ENCODE measurements around the gene TRIM69. TPM values are rescaled to one million over a fixed set of nuclear protein-coding genes. Genes with fewer than 3 reads are reported as not detected.
"Not testable (repeated sequence)": the region's sequence is repeated elsewhere in the genome, so short reads cannot be mapped to it uniquely, and the experiment has no call there.

TRIM69 gene
- total and polyA plus RNA-seq, 4 donors, result 11.2 to 26.4 (median 17.2) TPM

DNA sequence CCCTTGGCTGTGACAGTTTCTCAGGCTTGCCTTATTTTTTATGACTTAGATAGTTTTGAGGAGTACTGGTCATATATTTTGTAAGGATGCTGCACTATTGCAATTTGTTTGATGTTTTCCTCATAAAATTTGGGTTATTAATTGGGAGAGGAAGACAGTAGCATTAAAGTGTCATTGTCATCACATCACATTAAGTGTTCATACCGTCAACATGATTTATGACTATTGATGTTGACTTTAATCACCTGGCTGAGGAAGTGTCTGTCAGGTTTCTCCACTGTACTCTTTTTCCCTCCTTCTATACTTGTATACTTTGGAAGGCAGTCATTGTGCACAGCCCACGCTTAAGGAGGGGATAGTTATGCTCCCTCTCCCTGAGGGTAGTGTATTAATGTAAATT, 26.9 kb downstream of the TRIM69 start:
- H3K27me3 ChIP-seq (ENCODE audit: control insufficient read depth in 3 of 3, insufficient read depth in 3 of 3, low read length in 2 of 3), result peaks cover 0 to 2% (median 0%) of the 10 kb centered on the region in 3 donors
- H3K36me3 ChIP-seq (ENCODE audit: control insufficient read depth in 4 of 4, insufficient read depth in 4 of 4, low read length in 4 of 4), result no peaks in the 10 kb centered on the region
- no peaks in the 10 kb centered on the region for H3K4me1 ChIP-seq (ENCODE audit: control insufficient read depth in 5 of 5, insufficient read depth in 5 of 5, low read length in 5 of 5)
- H3K27ac ChIP-seq (ENCODE audit: low read depth in 1 of 2, low read length in 1 of 2), result no peak overlapping the region
- TF ChIP-seq, protein P1, sequence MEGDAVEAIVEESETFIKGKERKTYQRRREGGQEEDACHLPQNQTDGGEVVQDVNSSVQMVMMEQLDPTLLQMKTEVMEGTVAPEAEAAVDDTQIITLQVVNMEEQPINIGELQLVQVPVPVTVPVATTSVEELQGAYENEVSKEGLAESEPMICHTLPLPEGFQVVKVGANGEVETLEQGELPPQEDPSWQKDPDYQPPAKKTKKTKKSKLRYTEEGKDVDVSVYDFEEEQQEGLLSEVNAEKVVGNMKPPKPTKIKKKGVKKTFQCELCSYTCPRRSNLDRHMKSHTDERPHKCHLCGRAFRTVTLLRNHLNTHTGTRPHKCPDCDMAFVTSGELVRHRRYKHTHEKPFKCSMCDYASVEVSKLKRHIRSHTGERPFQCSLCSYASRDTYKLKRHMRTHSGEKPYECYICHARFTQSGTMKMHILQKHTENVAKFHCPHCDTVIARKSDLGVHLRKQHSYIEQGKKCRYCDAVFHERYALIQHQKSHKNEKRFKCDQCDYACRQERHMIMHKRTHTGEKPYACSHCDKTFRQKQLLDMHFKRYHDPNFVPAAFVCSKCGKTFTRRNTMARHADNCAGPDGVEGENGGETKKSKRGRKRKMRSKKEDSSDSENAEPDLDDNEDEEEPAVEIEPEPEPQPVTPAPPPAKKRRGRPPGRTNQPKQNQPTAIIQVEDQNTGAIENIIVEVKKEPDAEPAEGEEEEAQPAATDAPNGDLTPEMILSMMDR (IDR thresholded peaks at IDR 0.05; ENCODE audit: control extremely low read depth, extremely low read depth), result no peak
- DNase-seq, result no peak
- H3K9ac ChIP-seq (ENCODE audit: insufficient read depth in 1 of 2, low read length in 2 of 2), result no peak overlapping the region
- no peaks in the 10 kb centered on the region for H3K9me3 ChIP-seq (ENCODE audit: control insufficient read depth in 4 of 4, insufficient read depth in 3 of 4, low read length in 3 of 4)
- no peak overlapping the region for H3K4me3 ChIP-seq
- ATAC-seq (ENCODE audit: insufficient read depth, low FRiP score), result no peak
- 85 to 91% methylated on average over 2 of the region's 2 CpGs for WGBS, 2 donors

DNA sequence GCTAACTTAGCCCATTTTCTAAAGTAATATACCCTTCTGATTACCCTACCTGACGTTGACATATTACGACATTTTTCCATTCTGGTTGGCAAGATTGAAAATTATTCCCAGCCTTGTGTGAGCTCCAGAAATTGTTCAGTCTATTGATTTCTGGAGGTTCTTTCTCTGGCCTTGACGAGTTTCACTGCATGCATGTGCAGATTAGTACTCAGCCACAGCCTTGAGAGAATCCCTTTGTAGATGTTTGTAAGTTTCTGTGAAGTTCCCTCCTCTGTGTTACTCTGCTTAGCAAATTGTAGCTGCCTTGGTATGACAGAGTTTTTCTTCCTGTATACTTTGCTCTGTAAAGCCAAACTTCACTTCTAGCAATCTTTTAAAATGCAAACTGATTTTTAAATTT, 27.5 kb downstream of the TRIM69 start:
- H3K27ac ChIP-seq (ENCODE audit: low read depth in 1 of 2, low read length in 1 of 2), result no peak overlapping the region
- H3K4me3 ChIP-seq, result no peak overlapping the region
- no peaks in the 10 kb centered on the region for H3K9me3 ChIP-seq (ENCODE audit: control insufficient read depth in 4 of 4, insufficient read depth in 3 of 4, low read length in 3 of 4)
- H3K4me1 ChIP-seq (ENCODE audit: control insufficient read depth in 5 of 5, insufficient read depth in 5 of 5, low read length in 5 of 5), result no peaks in the 10 kb centered on the region
- H3K9ac ChIP-seq (ENCODE audit: insufficient read depth in 1 of 2, low read length in 2 of 2), result no peak overlapping the region
- ATAC-seq (ENCODE audit: insufficient read depth, low FRiP score), result no peak
- H3K27me3 ChIP-seq (ENCODE audit: control insufficient read depth in 3 of 3, insufficient read depth in 3 of 3, low read length in 2 of 3), result peaks cover 0 to 2% (median 0%) of the 10 kb centered on the region in 3 donors
- TF ChIP-seq, protein P1 (IDR thresholded peaks at IDR 0.05; ENCODE audit: control extremely low read depth, extremely low read depth), result no peak
- 79 to 85% methylated on average over 3 of the region's 3 CpGs for WGBS, 2 donors
- DNase-seq, result no peak
- H3K36me3 ChIP-seq (ENCODE audit: control insufficient read depth in 4 of 4, insufficient read depth in 4 of 4, low read length in 4 of 4), result no peaks in the 10 kb centered on the region

DNA sequence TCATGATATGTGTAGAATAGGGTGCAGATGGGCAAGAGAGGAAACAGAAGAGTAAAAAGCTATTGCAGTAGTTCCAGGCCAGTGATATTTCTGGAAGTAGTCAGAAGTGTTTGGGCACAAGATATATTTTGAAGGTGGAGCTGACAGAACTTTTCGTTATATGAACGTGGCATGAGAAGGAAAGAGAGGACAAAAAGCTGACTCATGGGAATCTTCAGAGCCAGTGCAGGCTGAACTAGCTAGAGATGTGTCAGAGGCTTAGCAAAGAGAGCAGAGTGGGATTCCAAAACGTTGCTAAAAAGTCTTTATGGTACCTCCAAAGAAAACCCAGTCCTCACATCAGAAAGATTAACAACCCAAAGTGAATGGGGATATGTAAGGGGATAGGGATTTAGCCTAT, 28.7 kb downstream of the TRIM69 start:
- no peaks in the 10 kb centered on the region for H3K4me1 ChIP-seq (ENCODE audit: control insufficient read depth in 5 of 5, insufficient read depth in 5 of 5, low read length in 5 of 5)
- H3K27me3 ChIP-seq (ENCODE audit: control insufficient read depth in 3 of 3, insufficient read depth in 3 of 3, low read length in 2 of 3), result peaks cover 0 to 2% (median 0%) of the 10 kb centered on the region in 3 donors
- ATAC-seq (ENCODE audit: insufficient read depth, low FRiP score) (no peak), DNase-seq (no peak)
- H3K36me3 ChIP-seq (ENCODE audit: control insufficient read depth in 4 of 4, insufficient read depth in 4 of 4, low read length in 4 of 4), result no peaks in the 10 kb centered on the region
- H3K27ac ChIP-seq (ENCODE audit: low read depth in 1 of 2, low read length in 1 of 2), result no peak overlapping the region
- no peak overlapping the region for H3K4me3 ChIP-seq
- 38 to 46% methylated on average over 3 of the region's 3 CpGs for WGBS, 2 donors
- H3K9ac ChIP-seq (ENCODE audit: insufficient read depth in 1 of 2, low read length in 2 of 2), result no peak overlapping the region
- TF ChIP-seq, protein P1 (IDR thresholded peaks at IDR 0.05; ENCODE audit: control extremely low read depth, extremely low read depth), result no peak
- peaks cover 0 to 1% (median 0%) of the 10 kb centered on the region in 4 donors for H3K9me3 ChIP-seq (ENCODE audit: control insufficient read depth in 4 of 4, insufficient read depth in 3 of 4, low read length in 3 of 4)

DNA sequence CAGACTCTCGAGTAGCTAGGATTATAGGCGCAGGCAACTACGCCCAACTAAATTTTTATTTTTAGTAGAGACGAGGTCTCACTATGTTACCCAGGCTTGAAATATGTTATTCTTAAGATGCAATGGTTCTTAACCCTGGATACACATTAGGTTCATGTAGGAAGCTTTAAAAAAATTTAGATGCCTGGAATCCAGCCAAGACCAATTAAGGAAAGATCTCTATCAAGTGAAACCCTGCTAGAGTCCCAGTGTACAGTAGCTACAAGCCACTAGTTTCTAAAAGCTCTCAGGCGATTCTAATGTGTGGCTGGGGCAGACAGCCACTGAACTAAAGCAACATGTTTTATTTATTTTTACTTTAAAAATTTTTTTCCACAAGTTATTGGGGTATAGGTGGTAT, 33.2 kb downstream of the TRIM69 start:
- Histone ChIP-seq H3K36me3 (ENCODE audit: control insufficient read depth in 4 of 4, insufficient read depth in 4 of 4, low read length in 4 of 4) (no peaks in the 10 kb centered on the region), H3K9me3 (ENCODE audit: control insufficient read depth in 4 of 4, insufficient read depth in 3 of 4, low read length in 3 of 4) (peaks cover 0 to 4% (median 2%) of the 10 kb centered on the region in 4 donors), H3K27me3 (ENCODE audit: control insufficient read depth in 3 of 3, insufficient read depth in 3 of 3, low read length in 2 of 3) (no peaks in the 10 kb centered on the region), H3K9ac (ENCODE audit: insufficient read depth in 1 of 2, low read length in 2 of 2) (no peak overlapping the region), H3K4me1 (ENCODE audit: control insufficient read depth in 5 of 5, insufficient read depth in 5 of 5, low read length in 5 of 5) (no peaks in the 10 kb centered on the region), H3K4me3 (no peak overlapping the region), H3K27ac (ENCODE audit: low read depth in 1 of 2, low read length in 1 of 2) (no peak overlapping the region)
- WGBS, 2 donors, result 92 to 93% methylated on average over 5 of the region's 5 CpGs
- no peak for DNase-seq
- no peak for ATAC-seq (ENCODE audit: insufficient read depth, low FRiP score)
- TF ChIP-seq, protein P1 (IDR thresholded peaks at IDR 0.05; ENCODE audit: control extremely low read depth, extremely low read depth), result no peak

DNA sequence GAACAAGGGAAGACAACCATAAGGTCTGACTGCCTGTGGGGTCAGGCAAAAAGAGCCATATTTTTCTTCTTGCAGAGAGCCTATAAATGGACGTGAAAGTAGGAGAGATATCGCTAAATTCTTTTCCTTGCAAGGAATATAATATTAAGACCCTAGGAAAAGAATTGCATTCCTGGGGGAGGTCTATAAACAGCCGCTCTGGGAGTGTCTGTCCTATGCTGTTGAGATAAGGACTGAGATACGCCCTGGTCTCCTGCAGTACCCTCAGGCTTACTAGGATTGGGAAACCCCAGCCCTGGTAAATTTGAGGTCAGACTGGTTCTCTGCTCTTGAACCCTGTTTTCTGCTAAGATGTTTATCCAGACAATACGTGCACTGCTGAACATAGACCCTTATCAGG, 34.4 kb downstream of the TRIM69 start:
- 73 to 79% methylated on average over 5 of the region's 5 CpGs for WGBS, 2 donors
- DNase-seq; H3K36me3 ChIP-seq (ENCODE audit: control insufficient read depth in 4 of 4, insufficient read depth in 4 of 4, low read length in 4 of 4); H3K27me3 ChIP-seq (ENCODE audit: control insufficient read depth in 3 of 3, insufficient read depth in 3 of 3, low read length in 2 of 3); H3K4me1 ChIP-seq (ENCODE audit: control insufficient read depth in 5 of 5, insufficient read depth in 5 of 5, low read length in 5 of 5); H3K9ac ChIP-seq (ENCODE audit: insufficient read depth in 1 of 2, low read length in 2 of 2); H3K9me3 ChIP-seq (ENCODE audit: control insufficient read depth in 4 of 4, insufficient read depth in 3 of 4, low read length in 3 of 4); H3K4me3 ChIP-seq; H3K27ac ChIP-seq (ENCODE audit: low read depth in 1 of 2, low read length in 1 of 2); ATAC-seq (ENCODE audit: insufficient read depth, low FRiP score): not testable (repeated sequence)

Data from lung (tissue), 12 donors.